HepG2 (cell line): ENCODE measurements around the gene MOK. TPM values are rescaled to one million over a fixed set of nuclear protein-coding genes. Genes with fewer than 3 reads are reported as not detected.

ENCODE experiments used
- AHDC1 ChIP-seq: sonication (generic); formaldehyde crosslinking; IDR thresholded peaks from 2 replicates; pipeline ENCODE4 v1.5.1; 2020; ENCODE audit warnings: mild to moderate bottlenecking, missing genetic modification reagents, borderline replicate concordance
- CEBPG ChIP-seq: IDR thresholded peaks from 2 replicates; pipeline ENCODE4 v1.6.1; 2016
- EP300 ChIP-seq, 3 experiments: sonication (generic) in 1 of 3; formaldehyde crosslinking in 1 of 3; IDR thresholded peaks; 2 replicates each; pipeline versions ENCODE4 v1.5.1 to v1.6.1; 2011 to 2020; ENCODE audit warnings: low read depth in 2 of 3, low read length in 2 of 3, borderline replicate concordance in 1 of 3, improper control_type of control experiment in 1 of 3, mild to moderate bottlenecking in 1 of 3, missing genetic modification reagents in 1 of 3, moderate library complexity in 1 of 3
- HOMEZ ChIP-seq: IDR thresholded peaks from 2 replicates; pipeline ENCODE4 v1.6.1; 2016; ENCODE audit warnings: low read depth
- THAP9 ChIP-seq: sonication (generic); formaldehyde crosslinking; IDR thresholded peaks from 2 replicates; pipeline ENCODE4; 2020; ENCODE audit warnings: missing genetic modification reagents, mild to moderate bottlenecking, borderline replicate concordance
- XRCC5 ChIP-seq: fragments of 200-400 bp; formaldehyde crosslinking; optimal IDR thresholded peaks from 2 replicates; pipeline ENCODE3; 2017; ENCODE audit warnings: mild to moderate bottlenecking, low read length
- ZNF124 ChIP-seq: sonication (generic); formaldehyde crosslinking; IDR thresholded peaks from 2 replicates; pipeline ENCODE4 v1.4.0; 2020; ENCODE audit warnings: missing genetic modification reagents
- ZNF547 ChIP-seq: sonication (generic); formaldehyde crosslinking; IDR thresholded peaks from 2 replicates; pipeline ENCODE4 v1.5.1; 2020; ENCODE audit warnings: mild to moderate bottlenecking, missing genetic modification reagents
- ZNF574 ChIP-seq: sonication (generic); formaldehyde crosslinking; IDR thresholded peaks from 2 replicates; pipeline ENCODE4 v1.4.0; 2020; ENCODE audit warnings: missing genetic modification reagents
- ZNF709 ChIP-seq: sonication (generic); formaldehyde crosslinking; IDR thresholded peaks from 2 replicates; pipeline ENCODE4 v1.5.0; 2020; ENCODE audit warnings: mild to moderate bottlenecking, missing genetic modification reagents
- ZNF75D ChIP-seq: sonication (generic); formaldehyde crosslinking; IDR thresholded peaks from 2 replicates; pipeline ENCODE4 v1.8.1; 2023; ENCODE audit warnings: missing genetic modification reagents, mild to moderate bottlenecking, borderline replicate concordance
- ZSCAN12 ChIP-seq: sonication (generic); formaldehyde crosslinking; IDR thresholded peaks from 2 replicates; pipeline ENCODE4 v1.9.0; 2021; ENCODE audit warnings: mild to moderate bottlenecking, missing genetic modification reagents
- ZSCAN22 ChIP-seq: sonication (generic); formaldehyde crosslinking; IDR thresholded peaks from 2 replicates; pipeline ENCODE4 v1.4.0; 2020; ENCODE audit warnings: mild to moderate bottlenecking, missing genetic modification reagents
- ZZZ3 ChIP-seq: sonication (generic); formaldehyde crosslinking; IDR thresholded peaks from 2 replicates; pipeline ENCODE4 v1.4.0; 2020; ENCODE audit warnings: missing genetic modification reagents, mild to moderate bottlenecking, borderline replicate concordance
- polyA plus RNA-seq, 8 experiments: library from polyadenylated mRNA; depleted of rRNA in 3 of 8; stranded (reverse) in 7 of 8; unstranded in 1 of 8; fragments of >200 nt; fragmentation: Illumina TruSeq in 4 of 8; extraction: Trizol in 4 of 8; gene quantifications; 2 replicates each; pipeline versions ENCODE4 v1.2.1 to v1.2.3, GENCODE V29; 2011 to 2016; ENCODE audit warnings: low read depth in 4 of 8, missing spikeins in 1 of 8, mixed read lengths in 1 of 8; ENCODE audit not compliant: insufficient read depth in 1 of 8
- total RNA-seq, 5 experiments: library from RNA; depleted of rRNA; stranded (reverse); fragments of >200 nt; fragmentation: Illumina TruSeq; extraction: Trizol; gene quantifications; 2 replicates each; pipeline ENCODE4 v1.2.3, GENCODE V29; 2016; ENCODE audit warnings: low read depth in 1 of 5

MOK gene
- total and polyA plus RNA-seq, 2 of the 13 experiments (the other 11 are each of a cell fraction or from before 2014, with no cell fraction given), result 15.3 to 16.9 TPM

- TF ChIP-seq EP300 (IDR thresholded peaks at IDR 0.05; ENCODE audit: low read depth in 2 of 2, low read length in 2 of 2) (peak in 1 of 2 experiments; percentile 77; a peak in 2 of 4 replicates), EP300 (CRISPR knock-in tag; IDR thresholded peaks at IDR 0.05; ENCODE audit: borderline replicate concordance) (peak; percentile 56; the same call in 1 of the 2 replicates), ZNF75D (CRISPR knock-in tag) (no peak), CEBPG (CRISPR knock-in tag) (0 out of 2 replicates have a peak, but pooled peaks have one; percentile 12), XRCC5 (peak; percentile 45), AHDC1 (peak; percentile 11; the same call in 1 of the 2 replicates), ZSCAN12 (CRISPR knock-in tag) (no peak), HOMEZ (CRISPR knock-in tag) (0 out of 2 replicates have a peak, but pooled peaks have one; percentile 39), ZNF124 (CRISPR knock-in tag) (no peak), THAP9 (CRISPR knock-in tag) (peak; percentile 8; the same call in 1 of the 2 replicates), ZNF574 (CRISPR knock-in tag) (peak; percentile 60; the same call in 1 of the 2 replicates), ZNF547 (no peak; the same call in 1 of the 2 replicates), ZNF709 (CRISPR knock-in tag) (peak; percentile 27; the same call in 1 of the 2 replicates), ZSCAN22 (CRISPR knock-in tag) (no peak), ZZZ3 (CRISPR knock-in tag) (0 out of 2 replicates have a peak, but pooled peaks have one; percentile 33)
These were observed 15.9 kb upstream of the MOK start (continued) for GRCh38 chr14:102320671-102321455.
